Activated T-helper 1 cell treated with Interleukin-2 at 50 U/mL for 16 hours (primary cell): ENCODE data around the gene GPN1.
A peak's percentile ranks its signal among the peaks of the same experiment; 100 is the strongest.
"Not testable (repeated sequence)": the region's sequence is repeated elsewhere in the genome, so short reads cannot be mapped to it uniquely, and the experiment has no call there.

Experiments
- DNase-seq: peaks from one replicate; pipeline ENCODE4 v3.0.0-alpha.2; 2020; ENCODE audit warnings: low read depth

Gene GPN1

DNA sequence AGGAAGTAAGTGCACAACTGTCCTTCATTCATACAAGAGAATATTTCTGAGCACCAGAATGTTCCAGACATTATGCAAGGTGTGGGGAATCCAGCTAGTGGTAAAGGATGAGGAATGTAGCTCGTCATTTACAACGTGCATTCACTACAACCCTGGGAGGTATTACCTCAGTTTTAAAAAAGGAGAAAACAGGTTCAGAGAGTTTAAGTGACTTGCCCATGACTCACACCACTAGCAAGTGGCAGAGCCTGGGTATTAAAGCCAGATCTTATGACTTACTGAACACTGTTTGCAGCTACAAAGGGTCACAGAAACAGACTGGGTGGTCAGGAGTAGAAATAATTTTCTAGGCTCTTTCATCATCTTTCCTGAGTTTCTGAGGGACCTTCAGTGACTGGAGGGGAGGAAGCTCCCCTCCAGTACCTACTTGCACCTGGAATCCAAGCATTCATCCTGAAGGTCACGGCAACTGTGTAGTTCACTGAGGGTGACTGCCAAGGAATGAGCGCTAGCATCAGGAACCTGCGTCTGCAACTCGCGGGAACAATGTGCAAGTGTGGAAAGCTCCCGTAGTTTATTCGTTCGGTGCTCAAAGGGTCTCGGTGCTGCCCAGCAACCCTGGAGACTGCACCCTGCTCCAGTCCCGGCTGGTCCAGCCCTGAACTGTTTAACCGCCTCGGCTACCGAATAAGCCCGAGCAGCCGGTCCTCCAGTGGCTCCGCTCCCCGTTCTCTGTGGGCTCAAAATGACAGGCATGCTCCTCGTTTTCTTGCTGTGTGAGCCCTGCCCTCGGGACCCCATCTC lies 685 bp upstream of the GPN1 start:
- DNase-seq = no peak

DNA sequence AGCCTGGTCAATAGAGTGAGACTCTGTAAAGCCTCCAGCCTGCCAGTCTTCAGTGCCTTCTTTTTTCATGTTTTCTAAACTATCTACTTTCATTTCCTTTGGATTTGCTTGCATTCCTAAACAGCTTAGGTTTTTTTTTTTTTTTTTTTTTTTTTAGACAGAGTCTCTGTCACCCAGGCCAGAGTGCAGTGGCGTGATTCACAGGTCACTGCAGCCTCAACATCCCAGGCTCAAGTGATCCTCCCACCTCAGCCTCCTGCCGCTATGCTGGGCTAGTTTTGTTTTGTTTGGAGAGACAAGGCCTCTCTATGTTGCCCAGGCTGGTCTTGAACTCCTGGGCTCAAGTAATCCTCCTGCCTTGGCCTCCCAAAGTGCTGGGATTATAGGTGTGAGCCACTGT lies 1.4 kb downstream of the GPN1 start:
- DNase-seq = not testable (repeated sequence)

DNA sequence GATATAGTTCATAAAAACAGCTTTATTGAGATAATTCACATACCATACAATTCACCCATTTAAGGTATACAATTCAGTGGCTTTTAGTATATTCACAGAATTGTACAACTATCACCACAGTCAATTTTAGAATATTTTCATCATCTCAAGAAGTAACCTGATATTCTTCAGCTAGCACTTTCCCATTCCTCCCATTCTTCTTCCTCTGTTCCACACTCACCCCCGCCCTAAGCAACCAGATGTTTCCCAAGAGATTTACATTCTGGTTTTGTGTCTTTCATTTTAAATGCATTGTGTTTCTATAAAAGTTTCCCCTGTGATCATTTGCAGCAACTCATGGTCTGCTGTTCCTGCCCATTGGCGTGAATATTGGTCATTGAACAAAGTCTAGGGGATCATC lies 5.4 kb downstream of the GPN1 start:
- DNase-seq = no peak

DNA sequence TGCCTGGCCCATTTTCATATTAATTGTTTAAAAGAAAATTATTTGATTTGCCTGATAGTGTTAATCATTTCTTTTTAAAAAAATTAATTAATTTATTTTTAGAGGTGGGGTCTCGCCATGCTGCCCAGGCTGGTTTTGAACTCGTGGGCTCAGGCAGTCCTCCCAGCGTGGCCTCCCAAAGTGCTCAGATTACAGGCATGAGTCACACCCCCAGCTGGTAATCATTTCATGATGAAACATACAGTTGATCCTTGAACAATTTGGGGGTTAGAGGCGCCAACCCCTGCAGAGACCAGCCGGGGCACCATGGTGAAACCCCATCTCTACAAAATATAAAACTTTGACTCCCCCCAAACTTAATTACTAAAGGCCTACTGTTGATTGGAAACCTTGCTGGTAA lies 7.9 kb downstream of the GPN1 start:
- no peak for DNase-seq

DNA sequence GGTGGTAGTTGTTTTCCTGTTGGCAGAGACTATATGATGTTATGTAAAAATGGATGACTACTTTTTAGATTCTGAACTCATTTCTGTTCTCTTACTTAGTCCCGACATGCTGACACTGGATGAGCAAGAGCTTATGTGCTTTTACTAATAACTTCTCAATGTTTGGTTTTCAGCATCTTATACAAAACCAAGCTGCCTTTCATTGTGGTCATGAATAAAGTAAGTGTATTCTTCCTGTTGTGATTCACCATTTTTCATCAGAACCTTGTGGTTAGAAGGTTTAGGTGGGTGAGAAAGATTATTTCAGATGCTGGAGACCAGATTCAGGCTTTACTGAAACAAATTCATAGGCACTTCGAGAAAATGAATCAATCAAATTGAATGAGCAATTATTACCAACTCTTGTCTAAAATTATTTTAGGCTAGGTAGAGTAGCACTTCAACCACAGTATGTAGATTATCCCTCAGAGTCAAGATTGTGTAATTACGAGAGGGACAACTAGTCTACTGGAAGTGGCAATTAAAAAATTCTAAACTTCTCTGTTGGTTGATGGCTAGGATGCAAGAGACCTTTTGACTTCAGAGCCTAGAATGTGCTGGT lies 9.3 kb downstream of the GPN1 start:
- no peak for DNase-seq

DNA sequence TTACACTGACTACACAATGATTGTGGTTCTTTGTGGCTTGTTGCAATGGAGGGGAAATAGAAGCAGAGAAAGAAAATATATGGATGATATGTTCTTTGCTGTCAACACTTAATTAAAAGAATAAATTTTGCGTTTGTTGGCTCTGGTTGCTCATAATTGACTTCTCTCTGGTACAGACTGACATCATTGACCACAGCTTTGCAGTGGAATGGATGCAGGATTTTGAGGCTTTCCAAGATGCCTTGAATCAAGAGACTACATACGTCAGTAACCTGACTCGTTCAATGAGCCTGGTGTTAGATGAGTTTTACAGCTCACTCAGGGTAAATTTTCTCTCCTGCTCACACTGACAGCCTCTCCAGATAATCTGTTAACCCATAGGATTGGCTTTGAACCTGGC lies 9.9 kb downstream of the GPN1 start:
- DNase-seq = no peak

DNA sequence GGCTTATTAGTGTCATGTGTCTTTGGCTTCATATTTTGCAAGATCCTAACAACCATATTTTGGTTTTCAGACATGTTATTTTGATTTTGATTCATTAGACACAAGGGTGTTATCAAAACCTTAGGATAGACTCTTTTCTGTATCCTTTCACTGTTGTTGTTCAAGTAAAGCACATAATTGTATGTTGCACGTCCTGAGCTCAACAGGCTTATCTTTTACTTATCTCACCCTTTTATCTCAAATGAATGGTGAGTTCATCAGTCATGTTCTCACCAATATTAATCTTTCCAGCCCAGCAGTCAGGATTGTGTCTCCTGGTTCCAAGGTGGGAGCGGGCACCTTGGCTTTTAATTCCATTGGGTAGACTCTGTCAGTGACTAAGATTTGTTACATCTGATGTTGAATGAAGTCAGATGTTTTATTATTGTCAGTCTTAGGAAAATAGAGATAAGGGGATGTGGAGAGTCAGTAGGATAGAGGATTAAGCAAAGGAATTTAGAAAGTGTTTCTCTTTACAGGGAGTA lies 11.9 kb downstream of the GPN1 start:
- no peak for DNase-seq

DNA sequence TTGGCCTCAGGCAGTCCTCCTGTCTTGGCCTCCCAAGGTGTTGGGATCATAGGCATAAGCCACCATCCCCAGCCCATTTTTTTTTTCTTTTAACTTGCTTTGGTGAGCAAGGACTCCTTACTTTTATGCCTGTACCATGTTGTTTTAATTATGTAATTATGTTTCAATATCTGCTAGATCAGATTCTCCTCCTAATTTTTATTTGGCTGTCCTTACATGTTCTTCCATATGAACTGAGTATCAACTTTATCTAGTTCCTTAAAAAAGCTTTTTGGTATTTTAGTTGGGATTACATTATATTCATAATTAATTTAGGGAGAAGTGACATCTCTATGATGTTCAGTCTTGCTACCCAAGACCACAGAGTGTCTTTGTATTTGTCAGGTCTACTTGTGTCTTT lies 16.3 kb downstream of the GPN1 start:
- DNase-seq = no peak

DNA sequence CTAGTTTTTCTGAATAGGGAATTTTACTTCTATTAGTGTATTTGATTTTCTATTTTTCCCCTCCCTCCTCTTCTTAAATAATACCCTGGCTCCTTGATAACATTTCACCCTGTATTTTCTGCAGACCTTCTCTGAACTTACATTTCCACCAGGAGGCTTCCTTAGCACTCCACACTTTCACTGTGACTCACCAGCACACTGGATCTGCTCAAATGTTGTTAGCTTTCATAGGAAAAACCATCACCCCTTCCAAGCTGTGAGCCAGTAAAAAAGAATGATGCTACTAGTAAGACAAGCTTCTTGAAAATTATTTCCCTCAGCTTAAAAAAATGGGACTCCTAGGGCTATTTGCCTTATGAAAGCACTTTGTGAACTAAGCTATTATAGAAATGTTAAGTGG lies 18.4 kb downstream of the GPN1 start:
- no peak for DNase-seq

DNA sequence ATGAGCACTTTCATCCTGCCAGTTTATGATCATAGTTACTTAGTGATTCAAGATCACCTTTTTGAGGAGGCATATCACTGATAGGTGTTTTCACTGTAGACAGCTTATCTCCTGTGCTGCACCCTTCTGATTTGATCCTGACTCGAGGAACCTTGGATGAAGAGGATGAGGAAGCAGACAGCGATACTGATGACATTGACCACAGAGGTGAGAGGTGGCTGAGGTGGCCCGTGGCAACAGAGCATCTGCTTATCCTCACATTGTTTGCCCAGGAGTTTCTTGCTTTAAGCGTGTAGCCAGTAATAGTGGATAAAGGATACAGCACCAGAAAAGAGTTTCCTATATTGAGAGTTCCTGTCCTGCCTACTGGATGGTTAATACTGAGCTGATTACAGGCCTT lies 18.9 kb downstream of the GPN1 start:
- no peak for DNase-seq

DNA sequence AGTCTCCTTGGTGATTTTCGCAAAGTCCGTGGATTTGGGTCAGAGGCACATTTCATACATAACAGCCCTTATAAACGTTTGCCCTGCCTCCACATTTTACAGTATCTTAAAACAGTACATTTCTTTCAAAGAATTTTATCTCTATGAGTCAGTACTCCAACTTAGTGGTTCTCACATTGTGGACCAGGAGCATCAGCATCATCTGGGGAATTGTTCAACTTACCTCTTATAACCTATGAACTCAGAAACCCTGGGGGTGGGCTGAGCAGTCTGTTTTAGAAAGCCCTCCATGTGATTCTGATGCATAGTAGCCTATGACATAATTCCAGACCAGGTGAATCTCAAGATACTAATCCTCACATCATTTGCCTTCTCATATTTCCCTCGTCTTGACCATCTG lies 22.2 kb downstream of the GPN1 start:
- DNase-seq = no peak

DNA sequence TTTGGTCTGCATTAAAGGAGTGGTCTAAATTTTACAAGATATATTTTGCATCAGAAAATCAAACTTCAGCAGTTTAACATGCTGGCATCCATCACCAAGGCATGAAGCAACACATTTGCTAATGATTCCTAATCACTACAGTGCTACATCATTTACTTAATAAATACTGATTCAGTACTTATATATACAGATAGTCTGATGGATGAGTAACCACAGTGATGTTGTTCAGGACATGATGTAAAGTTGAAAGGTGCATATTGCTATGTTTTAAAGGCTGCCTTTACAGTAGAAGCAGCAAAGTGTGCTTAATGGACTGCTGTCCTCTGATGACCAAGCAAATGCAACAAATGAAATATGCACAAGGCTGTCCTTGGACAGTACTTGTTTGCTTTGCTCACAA lies 23.5 kb downstream of the GPN1 start:
- DNase-seq = no peak

DNA sequence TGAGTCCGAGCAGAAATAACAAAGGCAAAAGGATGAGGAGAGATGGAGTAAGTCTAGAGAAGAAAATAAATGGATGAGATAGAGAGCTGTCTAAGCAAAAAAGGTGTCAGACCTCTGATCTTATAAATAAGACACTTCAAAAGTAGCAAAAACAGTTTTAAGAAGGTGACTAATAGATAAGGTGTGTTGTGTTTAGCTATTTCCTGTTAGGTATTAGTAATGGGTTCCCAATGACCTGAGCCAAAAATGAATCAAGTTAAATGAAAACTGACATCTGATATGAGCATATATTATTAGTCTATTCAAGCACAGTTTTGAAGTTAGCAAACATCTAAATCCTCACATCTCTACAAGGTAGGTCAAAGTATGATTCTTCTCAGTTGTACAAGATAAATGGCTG lies 23.9 kb downstream of the GPN1 start:
- no peak for DNase-seq

DNA sequence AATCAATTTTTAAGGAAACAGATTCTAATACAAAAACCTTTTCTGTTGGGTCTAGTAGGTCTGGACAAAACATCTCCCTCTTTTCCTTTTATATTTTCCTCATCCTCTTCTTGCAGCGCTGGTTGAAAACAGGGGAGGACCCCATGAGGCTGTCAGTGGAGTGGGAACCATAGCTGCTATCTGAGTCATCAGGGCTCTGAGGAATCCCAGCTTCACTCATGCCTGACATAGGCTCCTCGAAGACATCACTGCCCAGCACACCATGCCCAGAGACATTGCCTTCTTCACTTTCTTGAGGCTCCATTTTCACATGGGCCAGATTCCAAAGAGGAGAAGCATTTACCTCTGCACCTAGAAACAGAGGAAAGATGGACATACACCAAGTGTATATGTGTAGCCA lies 24.5 kb downstream of the GPN1 start:
- DNase-seq = no peak

DNA sequence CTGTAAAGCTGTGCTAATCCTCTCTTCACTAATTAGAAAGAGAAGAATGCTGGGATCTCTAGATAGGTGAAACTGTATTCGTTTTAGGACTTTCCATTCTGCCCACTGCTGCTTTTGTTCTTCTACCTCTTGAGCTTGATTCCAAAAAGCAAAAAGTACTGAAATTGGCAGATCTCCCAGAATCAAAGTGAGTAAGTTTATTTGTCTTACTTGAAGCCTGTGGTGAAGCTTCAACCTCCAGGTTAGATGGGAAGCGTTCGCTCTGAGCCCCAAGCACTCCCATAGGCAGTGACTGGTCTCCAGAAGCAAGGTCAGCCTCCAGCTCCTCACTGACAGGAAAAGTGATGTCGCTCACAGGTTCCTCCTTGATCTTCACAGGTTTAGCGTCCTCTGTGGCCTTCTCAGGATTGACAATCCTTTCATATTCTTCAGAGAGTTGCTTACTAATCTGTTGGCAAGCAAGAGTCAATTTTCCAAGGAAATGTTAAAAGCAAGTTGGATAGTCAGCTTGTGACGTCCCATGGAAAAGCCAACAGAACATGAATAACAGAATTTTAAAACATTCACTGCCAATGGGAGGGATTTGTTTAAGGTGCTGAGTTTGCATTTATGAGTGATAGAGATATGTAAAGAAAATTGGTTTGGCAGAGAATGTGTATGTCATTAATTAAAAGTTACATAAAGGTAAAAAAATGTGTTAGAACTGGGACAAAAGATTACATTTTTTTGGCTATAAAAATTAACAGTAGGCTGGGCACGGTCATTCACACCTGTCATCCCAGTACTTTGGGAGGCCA lies 26.5 kb downstream of the GPN1 start:
- no peak for DNase-seq

DNA sequence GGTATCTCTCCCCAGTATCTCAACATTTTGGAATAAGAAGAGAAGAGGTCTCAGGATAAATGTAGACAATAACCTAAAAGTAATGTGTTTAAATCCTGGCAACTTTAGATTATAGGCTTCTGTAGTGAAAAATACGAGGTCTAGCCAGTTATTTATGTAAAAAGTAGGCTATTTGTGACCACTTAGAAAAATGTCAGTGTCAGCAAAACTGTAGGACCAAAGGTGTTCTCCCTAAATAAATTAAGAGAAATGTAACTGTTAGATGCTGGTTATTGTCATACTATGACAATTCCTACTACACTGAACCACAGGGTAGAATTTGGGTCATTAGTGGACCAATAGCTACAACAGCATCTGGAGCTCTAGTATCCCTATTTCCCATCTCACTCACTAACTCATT lies 32.5 kb downstream of the GPN1 start:
- no peak for DNase-seq

DNA sequence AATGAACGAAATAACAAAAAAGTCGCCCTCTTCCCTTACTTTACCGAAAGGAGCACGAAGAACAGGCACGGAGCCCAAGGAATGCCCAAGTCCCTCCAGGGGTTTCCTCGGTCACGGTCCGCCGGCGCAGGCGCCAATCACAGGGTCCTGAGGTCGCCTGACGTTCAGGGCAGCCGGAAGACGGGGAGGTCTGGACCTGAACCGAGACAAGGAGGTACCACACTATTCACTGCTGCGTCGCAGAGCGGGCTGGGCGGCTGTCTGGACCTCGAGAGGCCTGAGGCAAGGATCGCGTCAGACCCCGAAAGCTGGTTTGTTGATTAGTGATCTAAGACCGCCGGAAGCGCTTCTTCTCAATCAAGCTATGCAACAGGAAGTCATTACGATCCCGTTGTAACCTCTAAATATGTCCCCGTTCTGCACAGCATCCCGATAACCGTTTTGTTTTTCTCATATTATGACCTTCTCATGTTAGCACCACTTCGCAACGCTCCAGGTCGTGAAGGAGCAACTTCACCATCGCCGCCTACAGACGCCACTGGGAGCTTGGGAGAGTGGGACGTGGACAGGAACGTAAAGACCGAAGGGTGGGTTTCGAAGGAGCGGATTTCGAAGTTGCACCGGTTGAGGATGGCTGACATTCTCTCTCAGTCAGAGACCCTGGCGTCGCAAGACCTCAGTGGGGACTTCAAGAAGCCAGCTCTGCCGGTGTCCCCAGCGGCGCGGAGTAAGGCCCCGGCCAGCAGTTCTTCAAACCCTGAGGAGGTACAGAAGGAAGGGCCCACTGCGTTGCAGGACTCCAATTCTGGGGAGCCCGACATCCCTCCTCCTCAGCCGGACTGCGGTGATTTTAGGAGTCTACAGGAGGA lies 34.7 kb downstream of the GPN1 start, which contains the start of the genes SLC4A1AP and SUPT7L:
TSS of gene SLC4A1AP (plus strand) at position 605 of the 869 bp plus-strand sequence. CDS start at position 631, 26 bp downstream.
TSS of gene SUPT7L (minus strand) at position 330 of the 869 bp plus-strand sequence. CDS start 1,422 bp downstream, outside the sequence.
- peak; percentile 53 for DNase-seq

DNA sequence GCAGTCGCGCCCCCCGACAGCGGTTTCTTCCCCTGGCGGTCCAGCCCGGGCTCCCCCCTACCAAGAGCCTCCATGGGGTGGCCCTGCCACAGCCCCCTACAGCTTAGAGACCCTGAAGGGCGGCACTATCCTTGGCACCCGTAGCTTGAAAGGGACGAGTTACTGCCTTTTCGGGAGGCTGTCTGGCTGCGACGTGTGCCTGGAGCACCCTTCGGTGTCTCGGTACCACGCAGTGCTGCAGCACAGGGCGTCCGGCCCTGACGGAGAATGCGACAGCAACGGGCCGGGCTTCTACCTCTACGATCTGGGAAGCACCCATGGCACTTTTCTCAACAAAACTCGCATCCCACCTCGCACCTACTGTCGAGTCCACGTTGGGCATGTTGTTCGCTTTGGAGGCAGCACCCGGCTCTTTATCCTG lies 35.3 kb downstream of the GPN1 start:
- DNase-seq = no peak

DNA sequence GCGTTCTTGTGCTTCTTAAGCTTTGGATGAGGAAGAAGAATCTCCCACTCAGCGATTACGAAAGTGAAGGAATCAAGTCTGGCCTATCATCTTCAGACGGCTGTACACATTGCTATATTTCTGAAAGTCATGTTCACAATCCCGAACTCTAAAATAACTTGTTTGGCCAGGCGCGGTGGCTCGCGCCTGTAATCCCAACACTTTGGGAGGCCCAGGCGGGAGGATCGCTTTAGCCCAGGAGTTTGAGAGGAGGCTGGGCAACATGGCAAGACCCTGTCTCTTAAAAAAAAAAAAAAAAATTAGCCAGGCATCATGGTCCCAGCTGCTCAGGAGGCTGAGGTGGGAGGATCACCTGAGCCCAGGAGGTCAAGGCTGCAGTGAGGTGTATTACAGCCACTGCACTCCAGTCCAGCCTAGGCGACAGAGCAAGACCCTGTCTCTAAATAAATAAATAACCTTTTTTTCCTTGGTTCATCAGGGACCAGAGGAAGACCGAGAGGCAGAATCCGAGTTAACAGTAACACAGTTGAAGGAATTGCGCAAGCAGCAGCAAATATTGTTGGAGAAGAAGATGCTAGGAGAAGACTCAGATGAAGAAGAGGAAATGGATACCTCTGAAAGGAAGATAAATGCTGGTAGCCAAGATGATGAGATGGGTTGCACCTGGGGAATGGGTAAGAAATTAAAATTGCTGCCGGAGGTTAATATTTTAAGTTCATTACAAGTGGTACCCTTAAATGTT lies 35.9 kb downstream of the GPN1 start:
- DNase-seq = no peak

DNA sequence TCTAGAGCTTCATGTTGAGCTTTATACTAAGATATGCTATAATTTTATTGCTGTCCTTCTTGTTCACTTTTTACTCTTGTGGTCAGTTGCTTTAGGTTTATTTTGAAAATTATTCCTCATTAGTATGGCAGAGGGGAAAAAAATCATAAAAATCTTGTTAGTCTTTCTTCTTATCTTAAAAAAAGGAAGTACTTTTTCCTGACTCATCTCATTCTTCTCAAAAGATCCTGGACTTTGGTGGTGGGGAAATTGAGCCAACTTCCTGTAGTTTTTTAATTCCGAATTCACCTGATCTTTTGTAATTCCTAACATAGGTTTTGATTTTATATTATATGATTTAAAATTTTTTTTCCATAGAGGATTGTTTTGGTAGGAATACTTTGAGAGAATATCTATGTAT lies 38.6 kb downstream of the GPN1 start:
- no peak for DNase-seq

DNA sequence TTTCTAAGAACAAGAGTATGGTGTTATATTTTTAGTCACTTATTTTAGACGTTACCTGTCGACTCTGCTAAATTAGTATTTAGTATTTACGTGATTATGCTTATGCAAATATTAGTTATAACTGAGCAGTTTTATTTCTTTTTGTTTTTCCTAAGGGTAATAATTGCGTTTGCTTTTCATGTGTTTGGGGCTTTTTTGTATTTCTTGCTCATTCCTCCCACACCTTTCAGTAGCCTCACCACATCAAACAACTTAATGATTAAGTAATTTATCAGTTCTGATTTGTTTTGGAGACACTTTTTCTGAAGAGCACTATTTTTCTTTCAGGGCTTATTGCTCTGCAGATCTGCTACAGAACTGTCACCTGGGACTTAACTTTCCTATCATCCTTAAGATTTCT lies 42.4 kb downstream of the GPN1 start:
- no peak for DNase-seq
